Hindlimb muscle (tissue), 1 donor: ENCODE data around the gene FAS. TPM values are rescaled to one million over a fixed set of nuclear protein-coding genes. Genes with fewer than 3 reads are reported as not detected.

Experiments used
- DNase-seq: peaks from one replicate; pipeline ENCODE4 v3.0.0-alpha.2; 2013
- polyA plus RNA-seq: library from polyadenylated mRNA; unstranded; fragments of 120-200 nt; gene quantifications from one replicate; pipeline ENCODE4 v1.2.1, GENCODE V29; 2013; ENCODE audit not compliant: insufficient read length

FAS gene
- polyA plus RNA-seq, 1 donor, result 10.5 TPM

DNA sequence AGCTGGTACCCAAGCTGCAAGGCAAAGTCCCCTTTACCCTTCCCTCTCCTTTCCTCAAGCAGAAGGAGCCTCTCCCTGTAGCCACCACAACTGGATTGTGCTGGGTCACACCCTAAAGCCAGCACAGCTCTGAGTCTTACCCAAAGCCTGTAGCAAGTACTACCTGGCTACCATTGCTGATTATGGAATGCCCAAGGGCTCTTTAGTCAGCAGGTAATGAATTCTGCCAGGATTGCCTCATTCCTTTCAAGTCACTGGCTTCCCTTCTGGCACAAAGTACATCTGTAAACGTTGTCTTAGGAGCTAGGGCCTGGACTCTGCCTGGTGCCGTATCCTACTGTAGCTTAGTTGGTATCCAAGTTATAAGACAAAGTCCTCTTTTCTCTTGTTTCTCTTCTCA is 52.0 kb downstream of the FAS start:
- no peak for DNase-seq

DNA sequence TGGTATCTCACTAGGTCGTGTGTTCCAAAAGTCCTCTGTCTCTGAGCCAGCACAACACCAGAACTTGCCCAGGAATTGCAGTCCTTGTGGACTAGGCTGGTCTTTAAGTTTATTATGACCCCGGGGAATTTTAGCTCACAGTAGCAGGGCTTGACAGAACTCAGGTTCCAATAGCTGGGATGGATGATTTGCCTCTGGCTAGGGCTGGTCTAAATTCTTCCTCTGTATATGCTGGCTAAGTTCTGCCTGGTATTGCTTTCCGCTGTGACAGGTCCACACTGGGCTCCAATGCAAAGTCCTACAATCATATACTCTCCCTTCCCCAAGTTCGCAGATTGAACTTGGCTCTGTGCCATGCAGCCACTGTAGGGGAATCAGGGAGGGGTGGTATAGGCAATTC is 52.5 kb downstream of the FAS start:
- DNase-seq, result no peak

GRCh38 chr10:89047397-89047796 is 56.8 kb downstream of the FAS start:
- no peak for DNase-seq

GRCh38 chr10:89051593-89051992 is 61.0 kb downstream of the FAS start:
- no peak for DNase-seq

GRCh38 chr10:89053555-89053954 is 63.0 kb downstream of the FAS start:
- DNase-seq, result no peak

DNA sequence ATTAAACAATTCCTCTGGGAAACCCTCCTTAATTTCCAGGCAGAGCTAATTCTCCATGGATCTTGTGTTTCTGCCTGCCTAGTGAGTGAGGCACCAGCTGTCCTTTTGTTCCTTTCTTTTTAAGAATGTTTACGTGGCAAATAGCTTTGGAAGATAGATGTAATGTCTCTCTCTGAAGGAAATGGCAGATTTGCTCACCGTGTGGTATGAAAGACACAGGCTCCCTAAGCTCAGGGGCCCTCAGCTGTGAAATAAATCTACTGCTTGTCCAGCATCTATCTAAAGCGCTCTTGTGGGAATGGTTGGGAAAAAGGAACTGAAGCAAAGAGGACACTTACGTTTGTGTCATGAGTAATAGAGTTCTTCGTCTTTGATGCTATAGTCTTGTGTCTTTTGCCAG is 64.6 kb downstream of the FAS start:
- no peak for DNase-seq

DNA sequence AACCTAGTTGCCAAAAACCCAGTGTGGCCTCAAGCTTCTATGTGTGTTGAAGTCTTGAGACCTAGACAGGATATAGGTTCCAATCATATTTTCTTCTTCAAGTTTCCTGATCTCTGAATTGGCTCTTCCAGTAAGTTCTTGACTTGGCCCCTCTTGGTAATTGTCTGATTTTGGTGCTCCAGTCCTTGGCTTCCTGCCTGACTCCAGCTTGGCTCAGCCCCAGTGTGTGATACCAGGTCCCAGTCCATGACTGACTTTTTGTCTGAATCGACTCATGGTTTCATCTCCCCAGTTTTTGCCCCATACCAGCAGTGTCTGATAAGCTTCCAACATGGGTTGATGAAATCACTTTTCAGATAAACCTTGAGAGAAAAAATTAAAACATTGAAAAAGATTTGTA is 72.3 kb downstream of the FAS start:
- no peak for DNase-seq

DNA sequence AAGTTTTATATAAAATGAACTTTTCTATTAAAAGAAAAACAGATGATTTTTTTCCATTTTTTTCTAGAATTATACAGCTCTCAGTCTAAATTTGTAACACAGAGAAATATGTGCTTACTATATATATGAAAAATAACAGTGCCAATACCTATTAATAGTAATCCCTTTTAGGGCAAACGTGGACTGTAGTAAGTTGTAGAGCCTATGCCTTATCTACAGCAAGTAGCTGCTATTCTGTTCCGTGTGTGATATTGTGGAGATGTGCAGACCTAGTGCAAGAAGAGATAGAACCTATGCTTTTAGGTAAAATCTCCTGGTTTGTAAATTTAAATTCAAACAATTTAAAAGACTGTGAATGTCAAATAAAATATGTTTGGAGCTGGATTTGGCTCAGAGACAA is 72.9 kb downstream of the FAS start:
- DNase-seq, result no peak

- DNase-seq, result no peak
These were observed 74.2 kb downstream of the FAS start for GRCh38 chr10:89064748-89065147.

Other genes with a start within 250 kb of the FAS start
- gene LIPN, start 230.8 kb upstream of the FAS start, polyA plus RNA-seq, result not detected
- not detected for gene LIPM, start 188.1 kb upstream of the FAS start, polyA plus RNA-seq
- gene ANKRD22, start 139.0 kb upstream of the FAS start, polyA plus RNA-seq, result not detected
- 5.4 TPM for gene STAMBPL1, start 110.6 kb upstream of the FAS start, polyA plus RNA-seq
- gene ACTA2, start 38.0 kb upstream of the FAS start, polyA plus RNA-seq, result 220 TPM
- 0.80 TPM for gene CH25H, start 216.5 kb downstream of the FAS start, polyA plus RNA-seq